HCT116 (cell line): ENCODE measurements around the gene ZBTB7C. TPM values are rescaled to one million over a fixed set of nuclear protein-coding genes. Genes with fewer than 3 reads are reported as not detected.

ENCODE experiments used
- ATAC-seq: fragments of 200-7000 bp; cut with Tn5 transposase; 2 replicates; pipeline ENCODE4 v1.9.1; 2020; ENCODE audit warnings: mild to moderate bottlenecking, moderate library complexity
- BruUV-seq: library from RNA; stranded (reverse); fragments of 400-500 nt; replicated peaks from 2 replicates; lab custom pipeline; 2021; lab: Mats Ljungman, UMichigan
- CTCF ChIA-PET: fragments of 300-600 bp; sonication (Branson Sonifier 250); formaldehyde crosslinking; loops from one replicate; lab custom pipeline; 2021; ENCODE audit warnings: antibody characterized with exemption; lab: Charles Lee
- POLR2A ChIA-PET: fragments of 300-600, 350-600 bp; sonication (Branson Sonifier 250); formaldehyde crosslinking; loops from one replicate; lab custom pipeline; 2021; ENCODE audit warnings: antibody characterized with exemption; lab: Charles Lee
- RAD21 ChIA-PET, 2 experiments: fragments of 300-600 bp; sonication (Branson Sonifier 250); formaldehyde crosslinking; loops; one replicate each; lab custom pipeline; 2023; ENCODE audit warnings: low total read pairs in 2 of 2; ENCODE audit not compliant: uncharacterized antibody in 2 of 2, unreplicated experiment in 2 of 2, low non-redundant PET in 1 of 2; lab: Charles Lee
- DNase-seq: peaks from one replicate; pipeline ENCODE4 v3.0.0-alpha.2; 2010; ENCODE audit warnings: low read depth, low spot score
- H2AFZ ChIP-seq: fragments of 200-600 bp; shearing (Covaris generic), sonication (generic); 2 replicates; pipeline ENCODE4 v1.6.1; 2017; ENCODE audit warnings: low read depth, mixed run types, mixed read lengths, antibody characterized with exemption, low read length; ENCODE audit not compliant: poor library complexity, severe bottlenecking
- H3K27ac ChIP-seq: 2 replicates; pipeline ENCODE4 v1.5.1; 2012; ENCODE audit warnings: low read depth, low read length
- H3K27me3 ChIP-seq: fragments of 200-600 bp; sonication (generic); 2 replicates; pipeline ENCODE4 v1.6.1; 2016; ENCODE audit warnings: mixed run types, low read length, mixed read lengths; ENCODE audit not compliant: insufficient read depth
- H3K36me3 ChIP-seq, 2 experiments: fragments of 200-500 bp in 1 of 2; fragments of 200-600 bp in 1 of 2; sonication (Bioruptor generic) in 1 of 2; sonication (generic) in 1 of 2; 2 replicates each; pipeline versions ENCODE4 v1.5.1 to v1.6.1; 2014 to 2016; ENCODE audit warnings: low read length in 2 of 2, inconsistent platforms in 1 of 2, mixed read lengths in 1 of 2, mixed run types in 1 of 2; ENCODE audit not compliant: insufficient read depth in 2 of 2, control insufficient read depth in 1 of 2
- H3K4me1 ChIP-seq, 2 experiments: fragments of 200-600 bp in 1 of 2; sonication (generic) in 1 of 2; 2 replicates each; pipeline versions ENCODE4 v1.5.1 to v1.6.1; 2012 to 2017; ENCODE audit warnings: low read length in 2 of 2, inconsistent platforms in 1 of 2, mild to moderate bottlenecking in 1 of 2, mixed read lengths in 1 of 2, mixed run types in 1 of 2, moderate library complexity in 1 of 2; ENCODE audit not compliant: insufficient read depth in 2 of 2, control insufficient read depth in 1 of 2
- H3K4me2 ChIP-seq: fragments of 200-600 bp; sonication (generic); 2 replicates; pipeline ENCODE4 v1.6.1; 2017; ENCODE audit warnings: mixed run types, low read length, mixed read lengths
- H3K4me3 ChIP-seq, 2 experiments: fragments of 200-600 bp in 1 of 2; sonication (generic) in 1 of 2; replicated peaks in 1 of 2; 2 replicates each; pipeline ENCODE4 v1.5.1; 2011 to 2016; ENCODE audit warnings: low read length in 2 of 2, control low read depth in 1 of 2, low read depth in 1 of 2, mild to moderate bottlenecking in 1 of 2, mixed read lengths in 1 of 2, mixed run types in 1 of 2
- H3K79me2 ChIP-seq: fragments of 200-600 bp; sonication (generic); 2 replicates; pipeline ENCODE4 v1.6.1; 2017; ENCODE audit warnings: mild to moderate bottlenecking, mixed run types, low read length, moderate library complexity, mixed read lengths; ENCODE audit not compliant: insufficient read depth
- H3K9ac ChIP-seq: fragments of 200-600 bp; sonication (generic); 2 replicates; pipeline ENCODE4 v1.6.1; 2016; ENCODE audit warnings: low read length, mixed read lengths
- H3K9me2 ChIP-seq: fragments of 200-600 bp; sonication (generic), shearing (Covaris generic); 2 replicates; pipeline ENCODE4 v1.6.1; 2017; ENCODE audit warnings: mixed run types, mild to moderate bottlenecking, moderate library complexity; ENCODE audit not compliant: insufficient read depth
- H3K9me3 ChIP-seq, 2 experiments: fragments of 200-500 bp in 1 of 2; fragments of 200-600 bp in 1 of 2; sonication (Bioruptor generic) in 1 of 2; sonication (generic) in 1 of 2; 2 replicates each; pipeline ENCODE4 v1.6.1; 2014 to 2017; ENCODE audit warnings: low read length in 2 of 2, mixed read lengths in 2 of 2, inconsistent platforms in 1 of 2, low read depth in 1 of 2, mild to moderate bottlenecking in 1 of 2, mixed run types in 1 of 2, moderate library complexity in 1 of 2; ENCODE audit not compliant: control insufficient read depth in 1 of 2, insufficient read depth in 1 of 2
- H4K20me1 ChIP-seq: fragments of 200-600 bp; sonication (generic), shearing (Covaris generic); 2 replicates; pipeline ENCODE4 v1.6.1; 2017; ENCODE audit warnings: mixed run types, mild to moderate bottlenecking, moderate library complexity; ENCODE audit not compliant: insufficient read depth
- MAX ChIP-seq: IDR thresholded peaks from 2 replicates; pipeline ENCODE4 v1.6.1; 2012
- POLR2A ChIP-seq: IDR thresholded peaks from 2 replicates; pipeline ENCODE4 v1.7.0; 2011; ENCODE audit warnings: borderline replicate concordance; ENCODE audit not compliant: insufficient read depth, insufficient read length; ENCODE audit errors: extremely low read depth
- RAD21 ChIP-seq: IDR thresholded peaks from 2 replicates; pipeline ENCODE4 v1.6.1; 2012; ENCODE audit warnings: low read depth, mild to moderate bottlenecking
- SIN3A ChIP-seq: IDR thresholded peaks from 2 replicates; pipeline ENCODE4 v1.6.1; 2012; ENCODE audit warnings: low read depth
- YY1 ChIP-seq: IDR thresholded peaks from 2 replicates; pipeline ENCODE4 v1.6.1; 2011; ENCODE audit warnings: low read length, low read depth, moderate library complexity, mild to moderate bottlenecking; ENCODE audit not compliant: insufficient replicate concordance; ENCODE audit errors: extremely low read depth
- ZBTB33 ChIP-seq: IDR thresholded peaks from 2 replicates; pipeline ENCODE4 v1.6.1; 2011; ENCODE audit warnings: mild to moderate bottlenecking, low read length, moderate library complexity; ENCODE audit not compliant: insufficient replicate concordance; ENCODE audit errors: extremely low read depth
- intact Hi-C: fragments of 100-400 bp; cut with micrococcal nuclease; formaldehyde crosslinking; loops from 2 replicates; pipeline ENCODE4 v1.10.0; 2022
- total RNA-seq: library from RNA; stranded (reverse); gene quantifications from one replicate; pipeline ENCODE4 v1.2.1, GENCODE V29; 2021; ENCODE audit not compliant: unreplicated experiment

The ZBTB7C gene
- total RNA-seq, 1 experiment from 2014 or later: 0.37 TPM

DNA sequence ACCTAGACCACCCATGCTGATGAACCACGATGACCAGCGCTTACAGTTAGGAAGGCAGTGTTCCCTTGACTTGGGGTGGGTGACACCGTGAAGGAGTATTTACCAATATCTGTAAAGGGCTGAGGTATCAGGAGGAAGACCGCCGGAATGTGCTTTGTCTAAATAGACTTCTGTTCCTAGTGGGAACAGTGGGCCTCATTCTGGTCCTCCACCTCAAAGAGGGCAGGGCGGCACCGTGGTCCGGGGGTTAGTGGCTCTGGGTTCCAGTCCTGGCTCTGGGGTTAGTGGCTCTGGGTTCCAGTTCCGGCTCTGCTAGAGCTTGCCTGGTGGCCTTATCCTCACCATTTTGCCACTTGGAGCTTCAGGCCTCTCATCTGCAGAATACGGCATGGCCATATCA is 387.2 kb downstream of the ZBTB7C start:
- no peaks in the 10 kb centered on the region for H3K9me2 ChIP-seq
- no peaks in the 10 kb centered on the region for H3K79me2 ChIP-seq
- no peak for TF ChIP-seq POLR2A
- no peak for TF ChIP-seq MAX
- no peak for TF ChIP-seq RAD21
- TF ChIP-seq SIN3A: no peak
- TF ChIP-seq ZBTB33: no peak
- no peak for TF ChIP-seq YY1
- peaks cover 4 to 8% of the 10 kb centered on the region in 2 experiments; a peak in 3 of 4 replicates for H3K4me1 ChIP-seq
- H4K20me1 ChIP-seq: no peaks in the 10 kb centered on the region
- intact Hi-C loops: loop anchor here (1.0 to 10.0 kb wide), 4 partner anchors 250 to 807 kb away; no protein-coding TSS in a partner anchor
- H3K27me3 ChIP-seq: no peaks in the 10 kb centered on the region; the same call in 1 of the 2 replicates
- H3K4me3 ChIP-seq: no peak overlapping the region
- BruUV-seq: no TSS peak
- ChIA-PET POLR2A (no interaction called here), CTCF (interaction anchor here (2.0 kb wide), 1 partner anchor 249 kb away, joined by 7 read pairs; no protein-coding TSS in a partner anchor), RAD21 (no interaction called here)
- H3K9me3 ChIP-seq: no peaks in the 10 kb centered on the region
- H3K27ac ChIP-seq: no peak overlapping the region
- no peak overlapping the region for H3K9ac ChIP-seq
- no peak overlapping the region for H3K4me2 ChIP-seq
- H2AFZ ChIP-seq: no peak overlapping the region
- no peaks in the 10 kb centered on the region for H3K36me3 ChIP-seq
- DNase-seq: no peak
- no peak for ATAC-seq
